Lower leg skin (tissue), 3 donors: Measurements from ENCODE around the gene MVD.

Experiments used
- POLR2A ChIP-seq, 2 donors: fragments of 450-650 bp; IDR thresholded peaks; one replicate each; pipeline ENCODE4 v1.6.1; 2016 to 2017; ENCODE audit warnings: antibody characterized with exemption in 2 of 2, mild to moderate bottlenecking in 1 of 2, moderate library complexity in 1 of 2
- TF ChIP-seq, protein P1 (sequence below), 3 donors: fragments of 450-650 bp; IDR thresholded peaks; one replicate each; pipeline ENCODE4 v1.5.1; 2016; ENCODE audit warnings: antibody characterized with exemption in 3 of 3, mild to moderate bottlenecking in 3 of 3, moderate library complexity in 2 of 3

DNA sequence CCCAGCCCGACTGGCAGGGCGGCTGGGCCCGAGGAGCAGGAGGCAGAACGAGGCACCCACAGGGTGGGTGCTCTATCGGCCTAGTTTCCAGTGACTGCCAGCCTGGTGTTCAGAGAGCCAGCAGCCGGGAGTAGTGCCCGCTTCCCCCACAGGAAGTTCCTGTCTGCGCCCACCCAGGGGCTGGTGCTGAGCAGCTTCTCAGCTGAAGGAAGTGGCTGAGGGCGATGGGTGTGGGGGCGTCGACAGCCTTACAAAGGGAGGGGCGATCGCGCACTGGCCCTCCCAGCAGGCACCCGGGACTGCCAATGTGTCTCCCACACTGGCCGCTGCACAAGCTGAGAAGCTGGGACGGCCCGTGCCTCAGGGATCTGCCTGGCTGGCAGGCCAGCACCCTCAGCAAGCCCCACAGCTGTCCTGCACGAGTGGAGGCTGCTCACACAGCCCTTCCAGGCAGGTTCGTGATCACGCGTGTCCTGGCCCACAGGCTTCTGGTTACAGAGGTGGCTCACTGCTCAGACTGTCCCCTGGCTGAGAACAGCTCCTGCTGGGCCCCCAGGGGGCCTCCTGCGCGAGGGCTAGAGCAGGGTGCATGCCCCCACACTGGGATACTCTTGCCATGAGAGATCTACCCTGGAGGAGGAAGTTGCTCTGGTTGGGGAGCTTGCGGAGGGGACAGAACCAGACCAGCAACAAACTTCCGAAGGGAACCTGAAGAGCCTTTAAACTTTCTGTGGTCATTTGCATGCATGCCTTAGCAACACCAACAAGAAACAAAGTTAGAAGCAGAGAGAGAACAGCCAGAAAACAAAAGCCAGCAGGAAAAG, 40.8 kb upstream of the MVD start:
- no peak for TF ChIP-seq POLR2A (IDR thresholded peaks at IDR 0.05)
- TF ChIP-seq, protein P1, sequence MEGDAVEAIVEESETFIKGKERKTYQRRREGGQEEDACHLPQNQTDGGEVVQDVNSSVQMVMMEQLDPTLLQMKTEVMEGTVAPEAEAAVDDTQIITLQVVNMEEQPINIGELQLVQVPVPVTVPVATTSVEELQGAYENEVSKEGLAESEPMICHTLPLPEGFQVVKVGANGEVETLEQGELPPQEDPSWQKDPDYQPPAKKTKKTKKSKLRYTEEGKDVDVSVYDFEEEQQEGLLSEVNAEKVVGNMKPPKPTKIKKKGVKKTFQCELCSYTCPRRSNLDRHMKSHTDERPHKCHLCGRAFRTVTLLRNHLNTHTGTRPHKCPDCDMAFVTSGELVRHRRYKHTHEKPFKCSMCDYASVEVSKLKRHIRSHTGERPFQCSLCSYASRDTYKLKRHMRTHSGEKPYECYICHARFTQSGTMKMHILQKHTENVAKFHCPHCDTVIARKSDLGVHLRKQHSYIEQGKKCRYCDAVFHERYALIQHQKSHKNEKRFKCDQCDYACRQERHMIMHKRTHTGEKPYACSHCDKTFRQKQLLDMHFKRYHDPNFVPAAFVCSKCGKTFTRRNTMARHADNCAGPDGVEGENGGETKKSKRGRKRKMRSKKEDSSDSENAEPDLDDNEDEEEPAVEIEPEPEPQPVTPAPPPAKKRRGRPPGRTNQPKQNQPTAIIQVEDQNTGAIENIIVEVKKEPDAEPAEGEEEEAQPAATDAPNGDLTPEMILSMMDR (IDR thresholded peaks at IDR 0.05) = no peak
